Fibroblast of pulmonary artery (primary cell): Measurements from ENCODE around the gene TRAPPC14.

ENCODE experiments used
- DNase-seq: peaks from one replicate; pipeline ENCODE4 v3.0.0-alpha.2; 2010; ENCODE audit warnings: low read depth
- H3K4me3 ChIP-seq: replicated peaks from 2 replicates; pipeline ENCODE4 v1.5.1; 2011; ENCODE audit warnings: low read depth, mild to moderate bottlenecking, control low read depth, low read length, moderate library complexity
- TF ChIP-seq, protein P1 (sequence below): IDR thresholded peaks from 2 replicates; pipeline ENCODE4 v1.5.1; 2011; ENCODE audit warnings: mild to moderate bottlenecking, control low read depth, low read length, inconsistent platforms; ENCODE audit errors: missing control alignments

The TRAPPC14 gene

DNA sequence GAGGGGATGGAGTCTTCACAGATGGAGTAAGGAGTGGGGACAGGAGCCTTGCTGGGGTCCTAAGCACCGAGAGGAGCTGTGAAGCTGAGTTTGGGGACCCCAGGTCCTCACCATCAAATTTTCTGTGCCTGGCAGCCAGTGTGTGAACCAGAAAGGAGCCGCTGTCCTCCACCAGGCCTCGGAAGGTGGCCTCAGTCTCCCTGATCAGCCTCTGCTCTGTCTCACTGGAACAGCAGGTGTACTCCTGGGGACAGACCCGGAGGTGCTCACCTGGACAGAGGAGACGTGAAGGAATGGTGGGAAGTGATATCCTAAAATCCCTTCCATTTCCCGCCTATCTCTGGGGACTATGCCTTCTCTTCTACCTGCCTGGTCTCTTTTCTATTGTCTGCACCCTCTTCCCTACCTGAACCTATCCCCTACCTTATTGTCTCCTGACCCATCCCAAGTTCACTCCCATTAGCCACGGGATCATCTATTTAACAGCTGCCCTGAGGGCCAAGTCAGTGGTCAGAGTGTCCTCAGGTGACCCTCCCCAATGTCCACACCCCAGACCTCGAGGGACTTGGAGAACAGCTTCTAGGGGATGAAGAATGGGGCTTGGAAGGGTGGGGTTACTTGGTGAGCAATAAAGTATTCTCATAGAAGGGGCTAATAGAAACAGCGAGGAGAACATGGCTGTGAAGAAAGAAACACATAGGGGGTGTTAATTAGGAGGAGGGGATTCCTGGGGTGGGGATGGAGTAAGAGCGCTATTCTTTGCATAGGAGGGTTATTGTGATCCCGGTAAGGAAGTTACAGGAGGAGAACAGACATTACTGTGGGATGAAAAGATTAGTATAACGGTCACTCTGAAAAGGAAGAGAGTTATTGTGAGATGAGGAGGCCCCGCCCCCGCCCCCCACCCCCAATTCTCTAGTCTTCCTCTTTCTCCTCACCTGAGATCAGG lies 17.8 kb upstream of the TRAPPC14 start:
- DNase-seq, result no peak
- TF ChIP-seq, protein P1, sequence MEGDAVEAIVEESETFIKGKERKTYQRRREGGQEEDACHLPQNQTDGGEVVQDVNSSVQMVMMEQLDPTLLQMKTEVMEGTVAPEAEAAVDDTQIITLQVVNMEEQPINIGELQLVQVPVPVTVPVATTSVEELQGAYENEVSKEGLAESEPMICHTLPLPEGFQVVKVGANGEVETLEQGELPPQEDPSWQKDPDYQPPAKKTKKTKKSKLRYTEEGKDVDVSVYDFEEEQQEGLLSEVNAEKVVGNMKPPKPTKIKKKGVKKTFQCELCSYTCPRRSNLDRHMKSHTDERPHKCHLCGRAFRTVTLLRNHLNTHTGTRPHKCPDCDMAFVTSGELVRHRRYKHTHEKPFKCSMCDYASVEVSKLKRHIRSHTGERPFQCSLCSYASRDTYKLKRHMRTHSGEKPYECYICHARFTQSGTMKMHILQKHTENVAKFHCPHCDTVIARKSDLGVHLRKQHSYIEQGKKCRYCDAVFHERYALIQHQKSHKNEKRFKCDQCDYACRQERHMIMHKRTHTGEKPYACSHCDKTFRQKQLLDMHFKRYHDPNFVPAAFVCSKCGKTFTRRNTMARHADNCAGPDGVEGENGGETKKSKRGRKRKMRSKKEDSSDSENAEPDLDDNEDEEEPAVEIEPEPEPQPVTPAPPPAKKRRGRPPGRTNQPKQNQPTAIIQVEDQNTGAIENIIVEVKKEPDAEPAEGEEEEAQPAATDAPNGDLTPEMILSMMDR, result no peak
- peak overlapping the region; percentile 79 for H3K4me3 ChIP-seq

DNA sequence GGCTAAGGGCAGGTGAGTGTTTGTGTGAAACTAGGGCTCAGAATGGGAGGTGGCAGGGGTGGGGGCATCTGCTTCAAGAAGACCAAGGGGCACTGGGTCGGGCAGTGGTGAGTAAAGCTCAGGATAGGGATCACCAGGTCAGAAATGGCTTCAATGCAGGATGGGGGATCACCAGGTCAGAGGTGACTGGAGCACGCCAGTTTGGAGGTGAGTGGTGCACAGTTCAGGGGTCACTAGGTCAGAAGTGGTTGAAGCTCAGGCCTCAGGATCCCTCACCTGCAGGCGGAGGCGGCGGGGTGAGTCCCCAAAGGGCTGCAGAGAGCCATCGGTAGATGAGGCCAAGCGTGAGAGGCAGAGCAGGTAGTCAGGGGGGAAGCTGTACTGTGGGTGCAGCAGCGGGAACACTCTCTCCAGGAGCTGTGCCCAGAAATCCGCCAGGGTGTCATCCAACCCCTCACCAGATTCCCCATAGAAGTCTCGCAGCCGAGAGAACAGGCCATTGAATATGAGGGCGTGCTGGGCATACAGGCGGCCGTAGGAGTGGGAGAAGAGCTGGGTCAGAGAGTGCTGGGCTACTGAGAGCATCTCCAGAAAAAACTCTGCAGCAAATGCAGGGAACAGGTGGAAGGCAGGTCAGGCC lies 16.9 kb upstream of the TRAPPC14 start:
- H3K4me3 ChIP-seq, result no peak overlapping the region
- TF ChIP-seq, protein P1, result no peak
- DNase-seq, result no peak

DNA sequence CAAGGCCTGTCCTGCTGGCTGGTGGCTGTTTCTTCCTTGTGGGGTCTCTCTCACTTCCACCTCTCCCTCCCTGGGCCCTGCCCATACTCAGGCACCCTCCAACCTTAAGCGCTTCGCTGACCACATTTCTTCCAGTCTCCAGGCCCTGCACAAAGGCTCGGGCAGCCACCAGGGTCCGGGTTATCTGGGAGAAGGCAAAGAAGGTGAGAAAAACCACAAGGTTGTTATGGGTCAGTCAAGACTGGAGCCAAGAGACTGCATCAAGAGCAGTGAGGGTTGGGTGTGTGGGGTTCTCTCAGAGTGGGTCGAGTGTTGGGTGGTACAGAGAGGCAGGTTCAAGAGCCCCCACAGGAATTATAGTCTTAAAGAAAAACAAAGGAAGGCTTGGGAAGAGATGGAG lies 16.1 kb upstream of the TRAPPC14 start:
- no peak for DNase-seq
- TF ChIP-seq, protein P1, result no peak
- no peak overlapping the region for H3K4me3 ChIP-seq

DNA sequence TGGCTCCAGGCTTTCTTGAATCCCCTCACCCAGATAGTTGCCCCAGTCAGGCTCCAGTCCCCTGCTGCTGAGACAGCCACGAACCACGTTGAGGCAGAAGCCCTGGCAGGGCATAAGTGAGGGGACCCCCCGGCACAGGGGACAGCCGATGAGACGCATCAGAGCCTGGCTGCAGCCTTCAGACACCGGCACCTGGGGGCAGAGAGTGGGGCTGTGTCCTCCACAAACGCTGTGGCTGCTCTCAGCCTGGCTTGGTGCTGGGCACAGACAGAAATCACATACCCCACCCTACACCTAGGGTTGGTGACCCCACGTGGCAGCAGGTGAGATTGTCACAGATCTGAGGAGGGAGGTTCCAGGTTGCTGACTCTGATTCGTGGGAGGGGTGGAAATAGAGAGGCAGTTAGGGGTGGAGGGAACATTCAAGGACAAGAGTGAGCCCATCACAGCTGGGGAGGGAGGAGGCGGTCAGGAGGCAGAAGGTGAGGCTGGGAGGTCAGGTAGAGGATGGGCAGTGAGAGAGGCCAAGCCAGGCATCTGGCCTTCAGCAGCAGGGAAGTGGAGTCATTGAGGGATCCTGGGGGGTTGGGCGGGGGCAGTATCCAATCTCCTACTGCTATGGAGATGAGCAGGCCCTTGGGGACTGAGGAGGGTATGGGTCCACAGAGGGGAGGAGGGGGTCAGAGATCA lies 15.4 kb upstream of the TRAPPC14 start:
- DNase-seq, result no peak
- no peak overlapping the region for H3K4me3 ChIP-seq
- TF ChIP-seq, protein P1, result no peak

DNA sequence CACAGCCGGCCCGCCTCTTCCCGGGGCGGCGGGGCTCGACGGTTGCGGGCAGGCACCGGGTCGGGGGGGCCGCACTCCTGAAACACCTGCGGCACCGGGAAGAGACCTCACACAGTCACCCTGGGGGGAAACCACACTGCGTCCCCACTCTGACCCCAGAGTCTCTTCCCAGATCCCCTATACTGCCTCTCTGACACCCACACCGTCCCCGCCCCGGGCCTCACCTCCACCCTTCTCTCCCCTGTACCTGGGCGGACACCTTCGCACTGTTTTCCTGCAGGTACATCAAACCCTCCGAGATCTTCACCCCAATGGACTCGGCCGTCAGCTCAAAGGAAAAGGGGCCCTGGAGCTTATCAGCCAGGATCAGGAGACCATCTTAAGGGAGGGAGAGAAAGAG lies 13.3 kb upstream of the TRAPPC14 start:
- TF ChIP-seq, protein P1, result no peak
- no peak overlapping the region for H3K4me3 ChIP-seq
- no peak for DNase-seq

DNA sequence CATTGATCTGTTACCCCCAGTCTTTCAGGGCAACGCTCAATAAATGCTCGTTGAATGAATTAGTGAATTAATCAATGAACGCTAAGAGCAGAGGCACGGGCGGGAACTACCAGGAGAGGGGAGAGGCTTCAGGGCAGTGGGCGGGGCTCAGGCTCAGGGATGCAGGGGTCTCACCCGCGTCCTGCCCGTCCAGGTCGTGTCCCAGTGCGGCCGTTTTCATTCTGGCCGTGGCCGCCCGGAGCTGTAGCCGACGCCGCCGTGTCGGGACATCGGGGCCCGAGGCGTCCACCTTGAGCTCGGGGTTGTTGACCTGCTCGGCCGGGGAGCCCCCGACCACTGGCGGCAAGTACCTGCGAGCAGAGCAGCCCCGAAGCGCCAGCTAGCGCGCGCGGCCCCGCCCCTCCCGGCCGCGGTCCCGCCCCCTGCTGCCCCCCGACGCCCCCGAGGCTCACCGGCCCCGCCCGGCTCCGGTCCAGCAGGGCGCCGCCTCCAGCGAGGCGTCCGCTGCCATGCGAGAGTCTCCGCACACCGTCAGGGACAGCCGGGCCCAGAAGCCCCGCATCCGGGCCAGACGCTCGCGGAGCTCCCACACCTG lies 12.7 kb upstream of the TRAPPC14 start:
- DNase-seq, result no peak
- H3K4me3 ChIP-seq, result no peak overlapping the region
- TF ChIP-seq, protein P1, result no peak
